ENCODE measurements around the gene C1orf167. TPM values are rescaled to one million over a fixed set of nuclear protein-coding genes. Genes with fewer than 3 reads are reported as not detected.

The C1orf167 gene
- total and polyA plus RNA-seq, 2 of the 13 experiments (the other 11 are each of a cell fraction or from before 2014, with no cell fraction given) = not detected

DNA sequence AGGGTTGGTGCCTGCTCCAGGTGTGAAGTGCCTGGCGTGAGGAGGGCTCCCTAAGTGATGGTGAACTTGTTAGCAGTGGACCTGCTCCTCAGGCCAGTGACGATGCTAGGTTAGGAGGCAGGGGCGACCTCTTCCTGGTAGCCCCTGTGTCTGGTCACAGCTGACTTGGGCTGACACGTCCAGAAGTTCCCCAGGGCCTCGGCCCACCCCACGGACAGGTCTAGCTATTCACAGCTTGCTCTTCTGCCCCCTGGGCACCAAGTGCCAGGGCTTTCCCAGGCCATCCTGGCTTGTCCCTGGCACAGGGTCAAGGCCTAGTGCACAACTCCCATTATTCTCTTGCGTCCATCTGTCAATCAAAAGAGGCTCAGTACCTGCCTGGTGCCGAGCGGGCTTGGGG, 10.9 kb upstream of the C1orf167 start:
- no peaks in the 10 kb centered on the region for H3K79me2 ChIP-seq (ENCODE audit: insufficient read depth, low read length)
- H3K27me3 ChIP-seq (ENCODE audit: control insufficient read depth in 1 of 2, insufficient read depth in 2 of 2, low read length in 2 of 2) = no peaks in the 10 kb centered on the region
- TF ChIP-seq PAX8 (CRISPR knock-in tag; IDR thresholded peaks at IDR 0.05; ENCODE audit: borderline replicate concordance) (no peak), FOXA1 (IDR thresholded peaks at IDR 0.05) (no peak), FOXA1 (CRISPR knock-in tag; IDR thresholded peaks at IDR 0.05) (no peak), RELA (CRISPR knock-in tag; IDR thresholded peaks at IDR 0.05) (no peak), ZBTB7B (CRISPR knock-in tag; IDR thresholded peaks at IDR 0.05) (no peak), ISX (CRISPR knock-in tag; conservative IDR thresholded peaks at IDR 0.05) (no peak), GABPB1 (CRISPR knock-in tag; IDR thresholded peaks at IDR 0.05) (no peak)
- TF ChIP-seq, protein P1, sequence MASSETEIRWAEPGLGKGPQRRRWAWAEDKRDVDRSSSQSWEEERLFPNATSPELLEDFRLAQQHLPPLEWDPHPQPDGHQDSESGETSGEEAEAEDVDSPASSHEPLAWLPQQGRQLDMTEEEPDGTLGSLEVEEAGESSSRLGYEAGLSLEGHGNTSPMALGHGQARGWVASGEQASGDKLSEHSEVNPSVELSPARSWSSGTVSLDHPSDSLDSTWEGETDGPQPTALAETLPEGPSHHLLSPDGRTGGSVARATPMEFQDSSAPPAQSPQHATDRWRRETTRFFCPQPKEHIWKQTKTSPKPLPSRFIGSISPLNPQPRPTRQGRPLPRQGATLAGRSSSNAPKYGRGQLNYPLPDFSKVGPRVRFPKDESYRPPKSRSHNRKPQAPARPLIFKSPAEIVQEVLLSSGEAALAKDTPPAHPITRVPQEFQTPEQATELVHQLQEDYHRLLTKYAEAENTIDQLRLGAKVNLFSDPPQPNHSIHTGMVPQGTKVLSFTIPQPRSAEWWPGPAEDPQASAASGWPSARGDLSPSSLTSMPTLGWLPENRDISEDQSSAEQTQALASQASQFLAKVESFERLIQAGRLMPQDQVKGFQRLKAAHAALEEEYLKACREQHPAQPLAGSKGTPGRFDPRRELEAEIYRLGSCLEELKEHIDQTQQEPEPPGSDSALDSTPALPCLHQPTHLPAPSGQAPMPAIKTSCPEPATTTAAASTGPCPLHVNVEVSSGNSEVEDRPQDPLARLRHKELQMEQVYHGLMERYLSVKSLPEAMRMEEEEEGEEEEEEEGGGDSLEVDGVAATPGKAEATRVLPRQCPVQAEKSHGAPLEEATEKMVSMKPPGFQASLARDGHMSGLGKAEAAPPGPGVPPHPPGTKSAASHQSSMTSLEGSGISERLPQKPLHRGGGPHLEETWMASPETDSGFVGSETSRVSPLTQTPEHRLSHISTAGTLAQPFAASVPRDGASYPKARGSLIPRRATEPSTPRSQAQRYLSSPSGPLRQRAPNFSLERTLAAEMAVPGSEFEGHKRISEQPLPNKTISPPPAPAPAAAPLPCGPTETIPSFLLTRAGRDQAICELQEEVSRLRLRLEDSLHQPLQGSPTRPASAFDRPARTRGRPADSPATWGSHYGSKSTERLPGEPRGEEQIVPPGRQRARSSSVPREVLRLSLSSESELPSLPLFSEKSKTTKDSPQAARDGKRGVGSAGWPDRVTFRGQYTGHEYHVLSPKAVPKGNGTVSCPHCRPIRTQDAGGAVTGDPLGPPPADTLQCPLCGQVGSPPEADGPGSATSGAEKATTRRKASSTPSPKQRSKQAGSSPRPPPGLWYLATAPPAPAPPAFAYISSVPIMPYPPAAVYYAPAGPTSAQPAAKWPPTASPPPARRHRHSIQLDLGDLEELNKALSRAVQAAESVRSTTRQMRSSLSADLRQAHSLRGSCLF (CRISPR knock-in tag; IDR thresholded peaks at IDR 0.05; ENCODE audit: borderline replicate concordance) = no peak
- no TSS peak for BruUV-seq (replicated peaks)
- H2AFZ ChIP-seq (ENCODE audit: low read length) = no peak overlapping the region
- H3K4me3 ChIP-seq (replicated peaks in 1 of 3; ENCODE audit: insufficient read depth in 1 of 3, low read depth in 2 of 3, low read length in 3 of 3) = no peak overlapping the region
- WGBS (ENCODE audit: low lambda C conversion rate) = 84% methylated on average over 6 of the region's 9 CpGs
- H3K4me2 ChIP-seq (ENCODE audit: low read depth, low read length) = no peak overlapping the region
- H3K27ac ChIP-seq (ENCODE audit: extremely low read length, insufficient read depth, low read length) = no peak overlapping the region
- DNase-seq (ENCODE audit: low spot score) (no peak), ATAC-seq (no peak), FAIRE-seq (no peak)
- intact Hi-C loops (cut with micrococcal nuclease; ENCODE audit: unreplicated experiment) (no loop called here), in situ Hi-C loops (cut with HindIII; ENCODE audit: extremely low pct_ligation_motif_present, low pct_unique_long_range_greater_than_20kb) (loop anchor here (10.0 kb wide), 1 partner anchor 56 kb away; the partner anchor contains the start of gene DRAXIN)
- H3K36me3 ChIP-seq (replicated peaks in 1 of 2; ENCODE audit: control insufficient read depth in 1 of 2, insufficient read depth in 2 of 2, low read length in 2 of 2) = peaks cover 1 to 4% of the 10 kb centered on the region in 2 experiments; a peak in 2 of 5 replicates
- POLR2A ChIA-PET = no interaction called here
- no peaks in the 10 kb centered on the region for H3K9me3 ChIP-seq (ENCODE audit: low read length)
- no peak overlapping the region for H3K9ac ChIP-seq (ENCODE audit: insufficient read depth, low read depth, low read length)
- H3K4me1 ChIP-seq (ENCODE audit: insufficient read depth, low read length) = peaks cover 10% of the 10 kb centered on the region; the same call in 1 of the 2 replicates
- no peaks in the 10 kb centered on the region for H4K20me1 ChIP-seq (ENCODE audit: insufficient read depth, low read length)
- CTCF ChIA-PET (ENCODE audit: low intra/inter-chr PET ratio, low total read pairs) = no interaction called here

Measured in HepG2 (cell line).